Loucy (cell line): Measurements from ENCODE around the gene DEFB124.

Experiments used
- CTCF ChIP-seq: fragments of 200-600 bp; sonication (generic); conservative IDR thresholded peaks from 2 replicates; pipeline ENCODE4 v1.5.1; 2014; ENCODE audit warnings: mild to moderate bottlenecking, antibody characterized with exemption, low read length
- EZH2phosphoT487 ChIP-seq: fragments of 200-600 bp; IDR thresholded peaks from 2 replicates; pipeline ENCODE4 v1.6.1; 2018; ENCODE audit warnings: antibody characterized with exemption, mild to moderate bottlenecking, moderate library complexity, borderline replicate concordance

- no peak for TF ChIP-seq CTCF
- TF ChIP-seq EZH2phosphoT487 = no peak
Measured at GRCh38 chr20:31489152-31489551, 14.2 kb upstream of the DEFB124 start.
